Fibroblast of lung (primary cell): ENCODE results near the gene KITLG. TPM values are rescaled to one million over a fixed set of nuclear protein-coding genes. Genes with fewer than 3 reads are reported as not detected.
A peak's percentile ranks its signal among the peaks of the same experiment; 100 is the strongest.
"Not testable (repeated sequence)": the region's sequence is repeated elsewhere in the genome, so short reads cannot be mapped to it uniquely, and the experiment has no call there.

Experiments used
- DNase-seq, 2 donors: peaks; one replicate each; pipeline versions ENCODE4 v3.0.0 to v3.0.0-alpha.2; 2010; ENCODE audit warnings: low read depth in 2 of 2
- H2AFZ ChIP-seq: 2 replicates; pipeline ENCODE4 v1.5.1; 2012; ENCODE audit warnings: low read length, control low read depth, inconsistent platforms
- H3K27ac ChIP-seq: 2 replicates; pipeline ENCODE4 v1.5.1; 2011; ENCODE audit warnings: low read length, control low read depth; ENCODE audit not compliant: insufficient read depth
- H3K27me3 ChIP-seq: 2 replicates; pipeline ENCODE4 v1.5.1; 2011; ENCODE audit warnings: mild to moderate bottlenecking, low read length; ENCODE audit not compliant: control insufficient read depth, insufficient read depth
- H3K36me3 ChIP-seq: 2 replicates; pipeline ENCODE4 v1.5.1; 2011; ENCODE audit warnings: low read length; ENCODE audit not compliant: control insufficient read depth, insufficient read depth
- H3K4me1 ChIP-seq: 2 replicates; pipeline ENCODE4 v1.5.1; 2011; ENCODE audit warnings: low read length; ENCODE audit not compliant: control insufficient read depth, insufficient read depth; ENCODE audit errors: extremely low read depth
- H3K4me2 ChIP-seq: 2 replicates; pipeline ENCODE4 v1.5.1; 2011; ENCODE audit warnings: low read length, control low read depth; ENCODE audit not compliant: insufficient read depth; ENCODE audit errors: extremely low read depth
- H3K4me3 ChIP-seq, 4 experiments: fragments of 200-600 bp in 1 of 4; sonication (generic) in 1 of 4; replicated peaks in 1 of 4; 2 replicates each; pipeline ENCODE4 v1.5.1; 2011 to 2016; ENCODE audit warnings: low read length in 4 of 4, low read depth in 3 of 4, mild to moderate bottlenecking in 3 of 4, control low read depth in 2 of 4, inconsistent platforms in 1 of 4, mixed read lengths in 1 of 4; ENCODE audit not compliant: insufficient read depth in 1 of 4; ENCODE audit errors: control extremely low read depth in 1 of 4
- H3K79me2 ChIP-seq: 2 replicates; pipeline ENCODE4 v1.5.1; 2012; ENCODE audit warnings: mild to moderate bottlenecking, low read length, inconsistent platforms; ENCODE audit not compliant: control insufficient read depth, insufficient read depth
- H3K9ac ChIP-seq: 2 replicates; pipeline ENCODE4 v1.5.1; 2011; ENCODE audit warnings: mild to moderate bottlenecking, low read length, control low read depth; ENCODE audit not compliant: insufficient read depth
- H3K9me3 ChIP-seq: 2 replicates; pipeline ENCODE4 v1.5.1; 2012; ENCODE audit warnings: low read depth, low read length; ENCODE audit not compliant: control insufficient read depth, insufficient read depth
- H4K20me1 ChIP-seq: 2 replicates; pipeline ENCODE4 v1.5.1; 2011; ENCODE audit warnings: low read length; ENCODE audit not compliant: control insufficient read depth, insufficient read depth; ENCODE audit errors: extremely low read depth
- EZH2 ChIP-seq: IDR thresholded peaks from 2 replicates; pipeline ENCODE4 v1.5.1; 2012; ENCODE audit warnings: low read length, control low read depth, mild to moderate bottlenecking; ENCODE audit errors: missing control alignments
- polyA minus RNA-seq: library from RNA; depleted of rRNA, polyadenylated mRNA; stranded (reverse); fragments of >200 nt; gene quantifications from 2 replicates; pipeline ENCODE4 v1.2.3, GENCODE V29; 2011; ENCODE audit warnings: low replicate concordance
- polyA plus RNA-seq, 2 donors: library from polyadenylated mRNA; depleted of rRNA in 1 of 2; stranded (reverse) in 1 of 2; unstranded in 1 of 2; fragments of >200 nt; gene quantifications; 2 replicates each; pipeline ENCODE4 v1.2.1, GENCODE V29; 2011 to 2012; ENCODE audit warnings: missing spikeins in 1 of 2
- total RNA-seq: library from RNA; depleted of rRNA; stranded (reverse); fragments of >200 nt; gene quantifications from 2 replicates; pipeline ENCODE4 v1.2.1, GENCODE V29; 2014
- TF ChIP-seq, protein P1 (sequence below), 2 donors: IDR thresholded peaks in 1 of 2; conservative IDR thresholded peaks in 1 of 2; 1 replicate in 1 of 2; 2 replicates in 1 of 2; pipeline ENCODE4 v1.5.1; 2011 to 2012; ENCODE audit warnings: low read length in 2 of 2, control low read depth in 1 of 2, inconsistent platforms in 1 of 2, low read depth in 1 of 2, mild to moderate bottlenecking in 1 of 2

The KITLG gene, protein sequence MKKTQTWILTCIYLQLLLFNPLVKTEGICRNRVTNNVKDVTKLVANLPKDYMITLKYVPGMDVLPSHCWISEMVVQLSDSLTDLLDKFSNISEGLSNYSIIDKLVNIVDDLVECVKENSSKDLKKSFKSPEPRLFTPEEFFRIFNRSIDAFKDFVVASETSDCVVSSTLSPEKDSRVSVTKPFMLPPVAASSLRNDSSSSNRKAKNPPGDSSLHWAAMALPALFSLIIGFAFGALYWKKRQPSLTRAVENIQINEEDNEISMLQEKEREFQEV
- 45.7 and 64.6 TPM in 2 replicates for total RNA-seq
- 37.7 and 132 TPM in 2 replicates for polyA plus RNA-seq
- polyA plus RNA-seq (2012), result 28.6 and 88.5 TPM in 2 replicates
- 6.8 and 24.2 TPM in 2 replicates for polyA minus RNA-seq

DNA sequence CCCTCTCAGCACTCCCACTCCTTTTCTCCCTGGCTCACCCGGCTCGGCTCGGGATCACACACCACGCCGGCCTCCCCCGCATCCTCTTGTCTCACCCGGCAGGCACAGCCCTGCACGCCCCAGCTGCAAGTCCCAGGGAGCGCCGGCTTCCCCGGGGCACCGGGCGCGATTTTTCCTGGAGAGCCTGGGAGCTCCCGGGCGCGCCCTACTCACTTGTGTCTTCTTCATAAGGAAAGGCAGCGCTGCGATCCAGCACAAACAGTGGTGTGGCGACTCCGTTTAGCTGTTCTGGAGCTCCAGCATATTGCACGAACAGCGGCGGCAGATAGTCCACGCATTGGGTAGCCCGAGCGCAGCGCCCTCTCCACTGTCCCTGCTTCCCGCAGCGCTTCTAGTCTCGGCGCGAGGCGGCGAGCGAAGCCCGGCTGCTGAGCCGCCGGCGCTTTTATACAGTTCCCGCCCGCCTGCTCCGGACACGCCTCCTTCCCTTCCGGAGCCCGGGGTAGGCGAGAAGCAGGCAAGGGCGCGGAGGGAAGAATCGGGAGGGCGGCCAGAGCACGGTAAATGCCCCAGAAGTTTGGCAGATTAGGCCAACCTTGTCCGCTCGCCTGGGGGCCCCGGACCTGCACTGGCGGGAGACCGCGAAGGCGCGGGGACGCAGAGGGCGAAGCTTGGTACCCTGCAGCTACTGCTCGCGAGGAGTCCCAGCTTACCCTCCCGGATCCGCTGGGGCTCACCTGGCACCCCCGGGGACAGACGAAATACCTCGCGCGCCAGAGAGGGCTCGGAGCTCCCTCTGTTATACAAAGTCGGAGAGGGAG, at the start of gene KITLG:
Gene KITLG, minus strand, starts transcription at position 421 of the 821 bp plus-strand sequence. Its CDS starts 193 bp downstream, at position 228.
- peak within 1 kb of the TSS; percentile 81 for H3K4me2 ChIP-seq
- H3K27ac ChIP-seq, result peak within 1 kb of the TSS; percentile 74
- TF ChIP-seq, protein P1, sequence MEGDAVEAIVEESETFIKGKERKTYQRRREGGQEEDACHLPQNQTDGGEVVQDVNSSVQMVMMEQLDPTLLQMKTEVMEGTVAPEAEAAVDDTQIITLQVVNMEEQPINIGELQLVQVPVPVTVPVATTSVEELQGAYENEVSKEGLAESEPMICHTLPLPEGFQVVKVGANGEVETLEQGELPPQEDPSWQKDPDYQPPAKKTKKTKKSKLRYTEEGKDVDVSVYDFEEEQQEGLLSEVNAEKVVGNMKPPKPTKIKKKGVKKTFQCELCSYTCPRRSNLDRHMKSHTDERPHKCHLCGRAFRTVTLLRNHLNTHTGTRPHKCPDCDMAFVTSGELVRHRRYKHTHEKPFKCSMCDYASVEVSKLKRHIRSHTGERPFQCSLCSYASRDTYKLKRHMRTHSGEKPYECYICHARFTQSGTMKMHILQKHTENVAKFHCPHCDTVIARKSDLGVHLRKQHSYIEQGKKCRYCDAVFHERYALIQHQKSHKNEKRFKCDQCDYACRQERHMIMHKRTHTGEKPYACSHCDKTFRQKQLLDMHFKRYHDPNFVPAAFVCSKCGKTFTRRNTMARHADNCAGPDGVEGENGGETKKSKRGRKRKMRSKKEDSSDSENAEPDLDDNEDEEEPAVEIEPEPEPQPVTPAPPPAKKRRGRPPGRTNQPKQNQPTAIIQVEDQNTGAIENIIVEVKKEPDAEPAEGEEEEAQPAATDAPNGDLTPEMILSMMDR (conservative IDR thresholded peaks at IDR 0.05 in 1 of 2, IDR thresholded peaks at IDR 0.05 in 1 of 2; ENCODE audit: low read depth in 1 of 2, low read length in 2 of 2), result peak; percentile 37 to 39
- no peak for TF ChIP-seq EZH2
- peak; percentile 86 to 91 for DNase-seq
- H3K27me3 ChIP-seq, result no peaks in the 10 kb centered on the region
- H3K9me3 ChIP-seq, result no peaks in the 10 kb centered on the region
- peak within 1 kb of the TSS; percentile 72 for H2AFZ ChIP-seq
- no peaks in the 10 kb centered on the region for H3K36me3 ChIP-seq
- H3K4me3 ChIP-seq, result peak within 1 kb of the TSS; percentile 91 to 96 (median 94)
- peaks cover 2% of the 10 kb centered on the region for H3K4me1 ChIP-seq
- peaks cover 3% of the 10 kb centered on the region for H4K20me1 ChIP-seq
- H3K9ac ChIP-seq, result peak within 1 kb of the TSS; percentile 66
- H3K79me2 ChIP-seq, result peaks cover 49% of the 10 kb centered on the region

DNA sequence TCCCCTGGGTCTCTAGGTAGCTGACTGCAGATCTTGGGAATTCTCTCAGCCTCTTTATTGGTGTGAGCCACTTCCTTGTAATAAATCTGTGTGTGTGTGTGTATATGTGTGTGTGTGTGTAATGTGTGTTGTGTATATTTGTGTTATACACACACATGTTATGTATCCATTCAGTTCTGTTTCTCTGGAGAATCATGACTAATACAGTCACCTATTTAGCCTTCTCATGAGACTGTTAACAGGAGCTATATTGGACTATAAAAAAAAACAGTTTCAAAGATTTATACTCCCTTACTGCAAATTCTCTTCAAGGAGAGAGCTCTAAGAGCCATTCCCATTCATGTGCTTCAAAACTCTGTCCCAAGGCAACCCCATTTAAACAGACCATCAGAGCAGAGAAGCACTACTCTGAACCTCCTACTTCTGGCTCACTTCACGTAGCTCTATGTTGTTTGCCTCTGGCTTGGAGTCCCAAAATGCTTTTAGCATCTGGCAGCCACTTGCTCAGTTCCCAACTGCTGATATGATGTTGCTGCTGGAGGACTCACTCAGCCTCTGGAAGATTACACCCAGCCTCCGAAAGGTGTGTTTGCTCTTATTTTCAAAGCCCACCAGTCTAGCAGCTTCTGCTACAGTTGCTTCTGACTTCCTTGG, 48.7 kb upstream of the KITLG start:
- Histone ChIP-seq H3K4me3 (no peak overlapping the region), H3K9me3 (no peaks in the 10 kb centered on the region), H3K27ac (no peak overlapping the region), H3K9ac (no peak overlapping the region), H3K4me1 (no peaks in the 10 kb centered on the region), H3K27me3 (no peaks in the 10 kb centered on the region), H3K4me2 (no peak overlapping the region), H3K36me3 (no peaks in the 10 kb centered on the region), H2AFZ (peak overlapping the region; percentile 42), H4K20me1 (no peaks in the 10 kb centered on the region), H3K79me2 (no peaks in the 10 kb centered on the region)
- TF ChIP-seq EZH2, result no peak
- TF ChIP-seq, protein P1 (conservative IDR thresholded peaks at IDR 0.05 in 1 of 2, IDR thresholded peaks at IDR 0.05 in 1 of 2; ENCODE audit: low read depth in 1 of 2, low read length in 2 of 2), result no peak
- DNase-seq, result no peak

DNA sequence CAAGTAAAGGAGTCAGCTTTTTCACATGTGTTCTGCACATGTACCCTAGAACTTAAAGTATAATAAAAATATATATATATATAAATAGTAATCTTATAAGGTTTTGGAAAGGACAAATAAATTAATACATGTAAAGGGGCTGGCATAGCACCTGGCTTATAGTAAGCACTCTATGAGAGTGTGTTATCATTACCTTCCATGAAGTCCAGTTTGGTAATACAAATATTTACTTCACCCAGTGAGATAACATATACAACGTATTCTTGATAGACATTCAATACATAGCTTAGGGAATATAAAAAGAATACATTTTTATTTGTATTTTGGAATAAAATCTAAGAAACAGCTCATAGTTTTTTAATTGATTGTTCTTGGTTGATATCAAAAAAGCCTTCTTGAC, 47.8 kb upstream of the KITLG start:
- not testable (repeated sequence) for H3K36me3 ChIP-seq, H3K4me2 ChIP-seq, H3K4me1 ChIP-seq, H3K27me3 ChIP-seq, H2AFZ ChIP-seq, H3K9ac ChIP-seq, DNase-seq, H3K4me3 ChIP-seq, H4K20me1 ChIP-seq, H3K79me2 ChIP-seq, H3K9me3 ChIP-seq, H3K27ac ChIP-seq
